ENCODE measurements around the gene DYRK3. TPM values are rescaled to one million over a fixed set of nuclear protein-coding genes. Genes with fewer than 3 reads are reported as not detected.

The DYRK3 gene
- total and polyA plus RNA-seq, 9 of the 15 experiments (the other 6 are each of a cell fraction or from before 2014, with no cell fraction given) = 4.5 to 33.7 (median 25.7) TPM

GRCh38 chr1:206685334-206685768, 50.0 kb downstream of the DYRK3 start:
- Histone ChIP-seq H3K9ac (ENCODE audit: insufficient read depth in 1 of 2, low read depth in 2 of 2, low read length in 2 of 2) (peak overlapping the region; percentile 74 to 91), H3K27me3 (ENCODE audit: control insufficient read depth in 2 of 2, insufficient read depth in 2 of 2, low read length in 2 of 2) (no peaks in the 10 kb centered on the region; a peak in 1 of 5 replicates), H3K9me1 (ENCODE audit: control insufficient read depth, insufficient read depth, low read length) (peaks cover 13% of the 10 kb centered on the region), H3K9me3 (replicated peaks; ENCODE audit: control insufficient read depth, insufficient read depth, low read depth, low read length) (no peaks in the 10 kb centered on the region), H3K4me1 (replicated peaks in 1 of 2; ENCODE audit: control insufficient read depth in 2 of 2, insufficient read depth in 2 of 2, low read length in 2 of 2) (peaks cover 36 to 61% of the 10 kb centered on the region in 2 experiments), H3K27ac (ENCODE audit: extremely low read depth, low read depth, low read length) (peak overlapping the region; percentile 80), H4K20me1 (replicated peaks; ENCODE audit: control insufficient read depth, insufficient read depth, low read length) (peaks cover 34% of the 10 kb centered on the region), H3K4me3 (peak overlapping the region; percentile 69), H3K79me2 (ENCODE audit: control insufficient read depth, insufficient read depth, low read length) (peaks cover 52% of the 10 kb centered on the region), H3K36me3 (ENCODE audit: control insufficient read depth, insufficient read depth, low read length) (peaks cover 10% of the 10 kb centered on the region; the same call in 1 of the 3 replicates), H2AFZ (ENCODE audit: low read depth, low read length) (peak overlapping the region; percentile 33; the same call in 1 of the 2 replicates), H3K4me2 (ENCODE audit: insufficient read depth, low read length) (peak overlapping the region; percentile 89)
- intact Hi-C loops (cut with micrococcal nuclease) (no loop called here), in situ Hi-C loops (cut with MboI) (no loop called here)
- POLR2A ChIA-PET = interaction anchor here (1.5 to 10.1 kb wide), 2 partner anchors 10 to 18 kb away, joined by 5 to 130 read pairs; no protein-coding TSS in a partner anchor
- FAIRE-seq (no peak), DNase-seq (ENCODE audit: extremely low read depth in 1 of 4, low spot score in 3 of 4) (peak; percentile 60 to 77 (median 74)), ATAC-seq (peak; percentile 54)
- no TSS peak for BruUV-seq (replicated peaks)
- 0% methylated on average over 19 of the region's 48 CpGs for WGBS (ENCODE audit: insufficient coverage, low coverage, missing lambda C conversion rate)
- CTCF ChIA-PET (ENCODE audit: low intra/inter-chr PET ratio) = no interaction called here
- TF ChIP-seq HMGXB4 (CRISPR knock-in tag; IDR thresholded peaks at IDR 0.05) (0 out of 2 replicates have a peak, but pooled peaks have one; percentile 65), CCNT2 (IDR thresholded peaks at IDR 0.05; ENCODE audit: borderline replicate concordance, extremely low read depth, insufficient read length, low read depth, low read length) (peak; percentile 10), ZNF639 (CRISPR knock-in tag; conservative IDR thresholded peaks at IDR 0.05 in 1 of 2, IDR thresholded peaks at IDR 0.05 in 1 of 2) (0 out of 4 replicates have a peak, but pooled peaks of 1 of the 2 experiments have one; percentile 20), SAP30 (IDR thresholded peaks at IDR 0.05; ENCODE audit: borderline replicate concordance, insufficient read depth, low read depth, low read length, poor library complexity, severe bottlenecking) (peak; percentile 21), NR3C1 (CRISPR knock-in tag; IDR thresholded peaks at IDR 0.05) (no peak), PHF8 (IDR thresholded peaks at IDR 0.05; ENCODE audit: borderline replicate concordance, low read length) (peak; percentile 31; the same call in 1 of the 2 replicates), FOSL1 (tag; conservative IDR thresholded peaks at IDR 0.05) (peak; percentile 57; the same call in 1 of the 2 replicates), MAZ (CRISPR knock-in tag; conservative IDR thresholded peaks at IDR 0.05 in 1 of 2, IDR thresholded peaks at IDR 0.05 in 1 of 2) (0 out of 4 replicates have a peak, but pooled peaks of 1 of the 2 experiments have one; percentile 0), CREM (IDR thresholded peaks at IDR 0.05; ENCODE audit: low read depth) (peak; percentile 69), RBBP5 (IDR thresholded peaks at IDR 0.05; ENCODE audit: borderline replicate concordance, insufficient read depth, low read length, poor library complexity, severe bottlenecking) (peak; percentile 49), CHCHD3 (CRISPR knock-in tag; IDR thresholded peaks at IDR 0.05) (no peak), TAF1 (IDR thresholded peaks at IDR 0.05; ENCODE audit: control insufficient read depth, extremely low read depth, insufficient read depth, low read length, severe bottlenecking) (peak; percentile 8), SIN3A (IDR thresholded peaks at IDR 0.05; ENCODE audit: borderline replicate concordance in 2 of 2, control insufficient read depth in 1 of 2, low read depth in 2 of 2, low read length in 2 of 2) (peak; percentile 27 to 46; a peak in 2 of 4 replicates), ETV5 (CRISPR knock-in tag; IDR thresholded peaks at IDR 0.05; ENCODE audit: low read depth) (0 out of 2 replicates have a peak, but pooled peaks have one; percentile 46), GABPA (tag; conservative IDR thresholded peaks at IDR 0.05; ENCODE audit: low read depth) (peak; percentile 61)
